SIG-M5 treated with dmso at 0.1 percent for 504 hours (cell line): ENCODE data around the gene SEZ6L2.

Experiments
- DNase-seq: peaks from one replicate; lab custom pipeline; 2025; ENCODE audit not compliant: unreplicated experiment; lab: John Stamatoyannopoulos, UW

Gene SEZ6L2

DNA sequence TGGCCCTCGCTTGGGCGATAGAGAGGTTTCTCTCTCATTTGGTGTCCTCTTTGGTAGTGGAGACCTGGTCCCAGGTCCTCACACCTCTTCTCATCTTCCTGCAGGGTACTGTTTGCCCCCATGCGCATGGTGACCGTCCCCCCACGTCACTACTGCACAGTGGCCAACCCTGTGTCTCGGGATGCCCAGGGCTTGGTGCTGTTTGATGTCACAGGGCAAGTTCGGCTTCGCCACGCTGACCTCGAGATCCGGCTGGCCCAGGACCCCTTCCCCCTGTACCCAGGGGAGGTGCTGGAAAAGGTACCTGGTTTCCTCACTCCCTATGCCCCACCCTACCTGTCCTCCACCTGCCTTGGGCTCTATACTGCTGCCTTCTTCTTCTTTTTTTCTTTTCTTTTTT, 68.6 kb downstream of the SEZ6L2 start:
- no peak for DNase-seq

DNA sequence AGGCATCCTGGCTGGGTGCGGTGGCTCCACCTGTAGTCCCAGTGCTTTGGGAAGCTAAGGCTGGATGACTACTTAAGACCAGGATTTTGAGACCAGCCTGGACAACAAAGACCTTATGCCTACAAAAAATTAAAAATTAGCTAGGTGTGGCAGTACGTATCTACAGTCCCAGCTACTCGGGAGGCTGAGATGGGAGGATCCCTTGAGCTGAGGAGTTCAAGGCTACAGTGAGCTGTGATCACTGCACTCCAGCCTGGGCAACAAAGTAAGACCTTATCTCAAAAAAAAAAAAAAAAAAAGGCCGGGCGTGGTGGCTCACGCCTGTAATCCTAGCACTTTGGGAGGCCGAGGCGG, 73.0 kb downstream of the SEZ6L2 start:
- no peak for DNase-seq

DNA sequence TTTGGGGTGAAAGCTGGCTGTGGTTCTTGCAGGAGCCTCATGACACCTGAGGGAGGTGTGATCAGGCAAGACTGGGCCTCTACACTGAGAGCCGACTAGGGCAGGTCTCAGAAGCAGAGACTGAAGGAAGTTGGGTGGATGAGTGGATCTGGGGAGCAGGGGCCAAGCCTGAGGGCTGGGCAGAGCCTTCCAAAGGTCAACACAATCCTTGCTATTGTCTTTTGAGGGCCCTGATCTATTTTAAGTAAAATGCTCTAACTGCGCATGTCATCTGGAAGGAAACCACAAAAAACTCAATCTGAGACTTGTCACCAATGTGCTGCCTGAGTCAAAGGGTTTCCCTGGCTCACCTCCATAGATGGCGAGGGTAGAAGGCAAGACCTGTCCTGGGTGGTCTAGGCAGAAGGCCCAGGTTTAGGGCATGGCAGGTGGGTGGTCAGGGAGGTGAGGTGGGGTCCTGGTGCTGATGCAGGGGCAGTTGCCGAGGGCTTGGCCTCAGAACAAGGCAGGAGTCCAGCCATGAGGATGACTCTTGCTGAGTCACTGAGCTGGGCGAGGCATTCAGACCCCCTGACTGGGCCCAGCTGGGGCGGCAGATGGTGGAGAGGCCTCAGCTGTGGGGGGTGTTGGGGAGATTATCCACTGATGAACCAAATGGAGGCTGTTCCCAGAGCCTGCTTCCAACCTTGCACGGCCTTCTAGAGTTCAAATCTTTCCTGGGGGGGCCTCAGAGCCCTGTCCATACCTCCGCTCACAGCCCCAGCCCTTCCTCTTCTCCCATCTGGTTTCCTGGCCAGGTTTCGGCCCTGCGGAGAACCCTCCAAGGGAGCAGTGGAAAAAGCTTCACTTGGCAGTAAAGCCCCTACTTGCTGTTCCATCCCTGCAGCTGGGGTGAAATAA, 74.0 kb downstream of the SEZ6L2 start:
- no peak for DNase-seq

DNA sequence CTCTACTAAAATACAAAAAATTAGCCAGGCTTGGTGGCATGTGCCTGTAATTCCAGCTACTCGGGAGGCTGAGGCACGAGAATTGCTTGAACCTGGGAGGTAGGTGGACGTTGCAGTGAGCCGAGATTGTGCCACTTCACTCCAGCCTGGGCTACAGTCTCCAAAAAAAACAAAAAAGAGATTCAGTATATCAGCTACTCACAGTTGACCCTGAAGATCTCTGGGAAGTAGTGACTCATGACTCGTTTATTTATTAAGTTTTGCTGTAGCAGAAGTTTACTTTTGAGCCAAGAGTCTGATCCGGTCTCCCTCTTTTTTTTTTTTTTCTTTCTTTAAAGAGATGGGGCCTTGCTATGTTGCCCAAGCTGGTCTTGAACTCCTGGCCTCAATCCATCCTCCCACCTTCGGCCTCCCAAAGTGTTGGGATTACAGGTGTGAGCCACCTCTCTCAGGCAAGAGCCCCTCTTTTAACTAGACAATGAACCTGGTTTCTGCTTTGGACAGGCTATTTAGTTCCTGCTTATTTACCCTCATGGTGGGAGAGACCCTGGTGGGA, 74.7 kb downstream of the SEZ6L2 start:
- DNase-seq: no peak

DNA sequence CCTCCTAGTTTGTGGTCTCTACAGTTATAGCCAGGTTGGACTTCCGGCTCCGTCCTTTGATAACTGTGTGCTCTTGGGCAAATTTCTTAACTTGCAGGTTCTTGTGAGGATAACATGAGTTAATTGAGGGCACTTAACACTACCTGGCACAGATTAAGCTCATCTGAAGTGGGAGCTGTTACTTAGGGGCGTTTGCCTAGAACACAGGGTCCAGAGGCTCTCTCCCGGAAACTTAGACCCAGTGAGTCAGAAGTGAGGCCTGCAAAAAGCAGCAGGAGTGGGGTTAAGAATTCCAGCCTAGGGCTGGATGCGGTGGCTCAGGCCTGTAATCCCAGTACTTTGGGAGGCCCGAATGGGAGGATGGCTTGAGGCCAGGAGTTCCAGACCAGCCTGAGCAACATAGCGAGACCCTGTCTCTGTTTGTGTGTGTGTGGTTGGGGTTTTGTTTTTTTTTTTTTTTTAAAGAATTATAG, 77.7 kb downstream of the SEZ6L2 start:
- no peak for DNase-seq
